ENCODE data around the gene PKNOX2. TPM values are rescaled to one million over a fixed set of nuclear protein-coding genes. Genes with fewer than 3 reads are reported as not detected.

Gene PKNOX2
- total RNA-seq, 2 experiments from 2014 or later: not detected

GRCh38 chr11:125452125-125452470 lies 287.5 kb downstream of the PKNOX2 start:
- Mint-ChIP-seq H3K36me3 (ENCODE audit: low read depth) (no peaks in the 10 kb centered on the region), H3K27me3 (peaks cover 2% of the 10 kb centered on the region), H3K27ac (no peak overlapping the region), H3K9me3 (no peaks in the 10 kb centered on the region), H3K4me1 (peaks cover 4% of the 10 kb centered on the region), H3K4me3 (no peak overlapping the region)
- CTCF ChIA-PET: interaction anchor here (0.5 to 3.1 kb wide), 9 partner anchors 8 to 488 kb away, joined by 3 to 13 read pairs (median 4); partner anchors contain the start of gene EI24
- POLR2A ChIA-PET: no interaction called here
- no peak for DNase-seq

- Mint-ChIP-seq H3K4me3 (no peak overlapping the region), H3K36me3 (ENCODE audit: low read depth) (no peaks in the 10 kb centered on the region), H3K27ac (no peak overlapping the region), H3K9me3 (no peaks in the 10 kb centered on the region), H3K27me3 (no peaks in the 10 kb centered on the region), H3K4me1 (peaks cover 4% of the 10 kb centered on the region)
- no peak for DNase-seq
- ChIA-PET POLR2A (no interaction called here), CTCF (interaction anchor here (0.6 kb wide), 1 partner anchor 1319 kb away, joined by 3 read pairs; no protein-coding TSS in a partner anchor)
Measured at GRCh38 chr11:125454047-125454446, 289.5 kb downstream of the PKNOX2 start.

- H3K9me3 Mint-ChIP-seq: no peaks in the 10 kb centered on the region
- ChIA-PET CTCF (no interaction called here), POLR2A (no interaction called here)
- no peak overlapping the region for H3K4me3 Mint-ChIP-seq
- no peak overlapping the region for H3K27ac Mint-ChIP-seq
- H3K36me3 Mint-ChIP-seq (ENCODE audit: low read depth): no peaks in the 10 kb centered on the region
- H3K27me3 Mint-ChIP-seq: no peaks in the 10 kb centered on the region
- no peak for DNase-seq
- peaks cover 4% of the 10 kb centered on the region for H3K4me1 Mint-ChIP-seq
Measured at GRCh38 chr11:125455851-125456250, 291.3 kb downstream of the PKNOX2 start.

- no peak overlapping the region for H3K27ac Mint-ChIP-seq
- no peak for DNase-seq
- no peaks in the 10 kb centered on the region for H3K27me3 Mint-ChIP-seq
- POLR2A ChIA-PET: no interaction called here
- CTCF ChIA-PET: no interaction called here
- H3K4me3 Mint-ChIP-seq: no peak overlapping the region
- H3K4me1 Mint-ChIP-seq: no peaks in the 10 kb centered on the region
- H3K36me3 Mint-ChIP-seq (ENCODE audit: low read depth): no peaks in the 10 kb centered on the region
- no peaks in the 10 kb centered on the region for H3K9me3 Mint-ChIP-seq
Measured at GRCh38 chr11:125457814-125458343, 293.3 kb downstream of the PKNOX2 start.

GRCh38 chr11:125460275-125460674 lies 295.7 kb downstream of the PKNOX2 start:
- Mint-ChIP-seq H3K27ac (no peak overlapping the region), H3K27me3 (no peaks in the 10 kb centered on the region), H3K4me3 (no peak overlapping the region), H3K9me3 (no peaks in the 10 kb centered on the region), H3K36me3 (ENCODE audit: low read depth) (no peaks in the 10 kb centered on the region), H3K4me1 (no peaks in the 10 kb centered on the region)
- ChIA-PET POLR2A (no interaction called here), CTCF (interaction anchor here (2.8 kb wide), 1 partner anchor 10 kb away, joined by 13 read pairs; no protein-coding TSS in a partner anchor)
- no peak for DNase-seq

- CTCF ChIA-PET: no interaction called here
- H3K9me3 Mint-ChIP-seq: no peaks in the 10 kb centered on the region
- POLR2A ChIA-PET: no interaction called here
Measured at GRCh38 chr11:125463590-125464269, 299.2 kb downstream of the PKNOX2 start.

GRCh38 chr11:125464270-125464662 lies 299.7 kb downstream of the PKNOX2 start:
- peaks cover 3% of the 10 kb centered on the region for H3K27me3 Mint-ChIP-seq
- no peak for DNase-seq
- H3K4me3 Mint-ChIP-seq: no peak overlapping the region
- ChIA-PET CTCF (no interaction called here), POLR2A (no interaction called here)
- H3K9me3 Mint-ChIP-seq: no peaks in the 10 kb centered on the region
- no peaks in the 10 kb centered on the region for H3K36me3 Mint-ChIP-seq (ENCODE audit: low read depth)
- no peaks in the 10 kb centered on the region for H3K4me1 Mint-ChIP-seq
- H3K27ac Mint-ChIP-seq: no peak overlapping the region

More at GRCh38 chr11:125463590-125464269, 299.2 kb downstream of the PKNOX2 start:
- Mint-ChIP-seq H3K36me3 (ENCODE audit: low read depth) (no peaks in the 10 kb centered on the region), H3K4me1 (no peaks in the 10 kb centered on the region), H3K27ac (no peak overlapping the region), H3K4me3 (no peak overlapping the region), H3K27me3 (peaks cover 3% of the 10 kb centered on the region)
- no peak for DNase-seq

GRCh38 chr11:125464666-125465065 lies 300.1 kb downstream of the PKNOX2 start:
- Mint-ChIP-seq H3K36me3 (ENCODE audit: low read depth) (no peaks in the 10 kb centered on the region), H3K4me3 (no peak overlapping the region), H3K9me3 (no peaks in the 10 kb centered on the region), H3K27ac (no peak overlapping the region), H3K27me3 (peaks cover 3% of the 10 kb centered on the region), H3K4me1 (no peaks in the 10 kb centered on the region)
- POLR2A ChIA-PET: no interaction called here
- no peak for DNase-seq
- CTCF ChIA-PET: no interaction called here

- Mint-ChIP-seq H3K4me1 (no peaks in the 10 kb centered on the region), H3K27me3 (peaks cover 3% of the 10 kb centered on the region)
Measured at GRCh38 chr11:125465255-125465654, 300.7 kb downstream of the PKNOX2 start.

GRCh38 chr11:125465701-125466100 lies 301.1 kb downstream of the PKNOX2 start:
- Mint-ChIP-seq H3K4me3 (no peak overlapping the region), H3K9me3 (no peaks in the 10 kb centered on the region), H3K27me3 (peaks cover 5% of the 10 kb centered on the region), H3K4me1 (no peaks in the 10 kb centered on the region), H3K36me3 (ENCODE audit: low read depth) (no peaks in the 10 kb centered on the region), H3K27ac (no peak overlapping the region)
- CTCF ChIA-PET: no interaction called here
- POLR2A ChIA-PET: no interaction called here
- no peak for DNase-seq

More at GRCh38 chr11:125465255-125465654, 300.7 kb downstream of the PKNOX2 start:
- Mint-ChIP-seq H3K9me3 (no peaks in the 10 kb centered on the region), H3K4me3 (no peak overlapping the region), H3K27ac (no peak overlapping the region), H3K36me3 (ENCODE audit: low read depth) (no peaks in the 10 kb centered on the region)
- DNase-seq: no peak
- ChIA-PET POLR2A (no interaction called here), CTCF (no interaction called here)

- ChIA-PET POLR2A (no interaction called here), CTCF (no interaction called here)
- Mint-ChIP-seq H3K4me1 (no peaks in the 10 kb centered on the region), H3K27me3 (peaks cover 5% of the 10 kb centered on the region), H3K27ac (no peak overlapping the region), H3K9me3 (no peaks in the 10 kb centered on the region), H3K4me3 (no peak overlapping the region), H3K36me3 (ENCODE audit: low read depth) (no peaks in the 10 kb centered on the region)
- DNase-seq: no peak
Measured at GRCh38 chr11:125468025-125468424, 303.5 kb downstream of the PKNOX2 start.

GRCh38 chr11:125468852-125469251 lies 304.3 kb downstream of the PKNOX2 start:
- ChIA-PET CTCF (no interaction called here), POLR2A (no interaction called here)
- H3K4me1 Mint-ChIP-seq: no peaks in the 10 kb centered on the region
- H3K4me3 Mint-ChIP-seq: no peak overlapping the region
- DNase-seq: no peak
- H3K9me3 Mint-ChIP-seq: no peaks in the 10 kb centered on the region
- peaks cover 5% of the 10 kb centered on the region for H3K27me3 Mint-ChIP-seq
- no peaks in the 10 kb centered on the region for H3K36me3 Mint-ChIP-seq (ENCODE audit: low read depth)
- no peak overlapping the region for H3K27ac Mint-ChIP-seq

GRCh38 chr11:125470355-125470754 lies 305.8 kb downstream of the PKNOX2 start:
- Mint-ChIP-seq H3K4me3 (no peak overlapping the region), H3K4me1 (no peaks in the 10 kb centered on the region), H3K27ac (no peak overlapping the region), H3K9me3 (no peaks in the 10 kb centered on the region), H3K36me3 (ENCODE audit: low read depth) (no peaks in the 10 kb centered on the region), H3K27me3 (peaks cover 8% of the 10 kb centered on the region)
- ChIA-PET CTCF (no interaction called here), POLR2A (no interaction called here)
- no peak for DNase-seq

- Mint-ChIP-seq H3K27ac (no peak overlapping the region), H3K9me3 (no peaks in the 10 kb centered on the region), H3K27me3 (peaks cover 5% of the 10 kb centered on the region), H3K4me1 (no peaks in the 10 kb centered on the region), H3K36me3 (ENCODE audit: low read depth) (no peaks in the 10 kb centered on the region), H3K4me3 (no peak overlapping the region)
- ChIA-PET POLR2A (no interaction called here), CTCF (no interaction called here)
- DNase-seq: no peak
Measured at GRCh38 chr11:125476721-125477120, 312.2 kb downstream of the PKNOX2 start.
